Ovary (tissue), 9 donors: ENCODE data around the gene YY1. TPM values are rescaled to one million over a fixed set of nuclear protein-coding genes. Genes with fewer than 3 reads are reported as not detected.

Experiments used
- DNase-seq, 5 donors: peaks; one replicate each; pipeline ENCODE4 v3.0.0-alpha.2; 2019 to 2020
- H3K27ac ChIP-seq, 2 donors: fragments of 200-600 bp; one replicate each; pipeline versions ENCODE4 v1.5.1 to v1.8.0; 2019 to 2022
- H3K27me3 ChIP-seq: fragments of 200-600 bp; one replicate; pipeline ENCODE4 v1.8.0; 2022
- H3K36me3 ChIP-seq: fragments of 200-600 bp; sonication (generic); one replicate; pipeline ENCODE4 v1.5.1; 2019
- H3K4me1 ChIP-seq: one replicate; pipeline ENCODE4 v1.8.1; 2013; ENCODE audit warnings: mild to moderate bottlenecking, moderate library complexity; ENCODE audit not compliant: insufficient read depth
- H3K4me3 ChIP-seq: fragments of 200-600 bp; sonication (generic); one replicate; pipeline ENCODE4 v1.5.1; 2017
- H3K9me3 ChIP-seq, 2 donors: fragments of 200-600 bp in 1 of 2; sonication (generic) in 1 of 2; one replicate each; pipeline versions ENCODE4 v1.5.1 to v1.8.1; 2013 to 2019; ENCODE audit warnings: mild to moderate bottlenecking in 1 of 2, moderate library complexity in 1 of 2
- EP300 ChIP-seq: sonication (generic); formaldehyde crosslinking; IDR thresholded peaks from one replicate; pipeline ENCODE4 v1.6.1; 2017; ENCODE audit warnings: antibody characterized with exemption
- POLR2A ChIP-seq: fragments of 450-650 bp; IDR thresholded peaks from one replicate; pipeline ENCODE4 v1.6.1; 2017; ENCODE audit warnings: antibody characterized with exemption, mild to moderate bottlenecking, moderate library complexity
- WGBS, 3 donors: extraction: QIAGEN DNeasy Blood & Tissue Kit in 1 of 3; methylation state at CpG; one replicate each; pipeline versions ENCODE4 v1.1.5 to v1.1.7; 2013 to 2017; 5-methylcytosine and 5-hydroxymethylcytosine counted together
- intact Hi-C, 4 donors: fragments of 100-400 bp; cut with DNase I; formaldehyde crosslinking; loops; one replicate each; pipeline versions ENCODE4 v1.11.0 to v1.15.1; 2022 to 2023
- polyA plus RNA-seq, 2 donors: library from polyadenylated mRNA; stranded (reverse); fragments of 200-250 nt in 1 of 2; fragments of 350-450 nt in 1 of 2; fragmentation: Illumina TruSeq in 1 of 2; extraction: RNeasy Lipid Tissue Mini Kit (QIAGEN cat#74804) in 1 of 2; gene quantifications; one replicate each; pipeline ENCODE4 v1.2.3, GENCODE V29; 2013 to 2014
- total RNA-seq, 7 donors: library from RNA; depleted of rRNA in 2 of 7; stranded (reverse); fragments of >200 nt in 2 of 7; fragmentation: NEBNext Ultra II Directional in 3 of 7; extraction: Animal tissue kit (Norgen Biotek cat#: 25700) in 3 of 7; gene quantifications; one replicate each; pipeline versions ENCODE4 v1.1.0 to v1.2.4, GENCODE V29; 2016 to 2023
- TF ChIP-seq, protein P1 (sequence below), 3 donors: fragments of 450-650 bp in 2 of 3; fragments of 200-600 bp in 1 of 3; IDR thresholded peaks; one replicate each; pipeline versions ENCODE4 v1.5.1 to v1.8.0; 2016 to 2022; ENCODE audit warnings: antibody characterized with exemption in 3 of 3, mild to moderate bottlenecking in 1 of 3
- donor health status: DM: no; HTN: no; CAD: no; lungs with moderate emphysema.
- donor health status: DM: no; HTN: no; CAD: no.
- donor health status: Bipolar disorder and iron deficiency.
- donor health status: DM: yes; HTN: yes; CAD: no.
- donor health status: DM: no; HTN: no; CAD: no.
- donor health status: DM: yes; HTN: yes; CAD: no.

The YY1 gene
- total and polyA plus RNA-seq, 9 donors, result 24.1 to 75.8 (median 58.1) TPM

DNA sequence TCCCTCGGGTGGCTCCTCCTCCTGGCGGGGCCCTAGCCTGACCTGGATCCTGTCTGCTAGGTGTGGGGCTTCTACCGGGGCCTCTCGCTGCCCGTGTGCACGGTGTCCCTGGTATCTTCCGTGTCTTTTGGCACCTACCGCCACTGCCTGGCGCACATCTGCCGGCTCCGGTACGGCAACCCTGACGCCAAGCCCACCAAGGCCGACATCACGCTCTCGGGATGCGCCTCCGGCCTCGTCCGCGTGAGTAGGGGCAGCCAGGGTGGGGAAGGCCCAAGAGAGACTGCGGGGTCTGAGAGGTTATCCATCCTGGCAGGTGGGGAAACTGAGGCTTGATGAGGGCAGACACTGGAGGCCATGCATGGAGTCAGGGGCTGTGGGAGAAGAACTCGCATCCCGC is 88.2 kb downstream of the YY1 start:
- TF ChIP-seq POLR2A, result no peak
- TF ChIP-seq, protein P1, sequence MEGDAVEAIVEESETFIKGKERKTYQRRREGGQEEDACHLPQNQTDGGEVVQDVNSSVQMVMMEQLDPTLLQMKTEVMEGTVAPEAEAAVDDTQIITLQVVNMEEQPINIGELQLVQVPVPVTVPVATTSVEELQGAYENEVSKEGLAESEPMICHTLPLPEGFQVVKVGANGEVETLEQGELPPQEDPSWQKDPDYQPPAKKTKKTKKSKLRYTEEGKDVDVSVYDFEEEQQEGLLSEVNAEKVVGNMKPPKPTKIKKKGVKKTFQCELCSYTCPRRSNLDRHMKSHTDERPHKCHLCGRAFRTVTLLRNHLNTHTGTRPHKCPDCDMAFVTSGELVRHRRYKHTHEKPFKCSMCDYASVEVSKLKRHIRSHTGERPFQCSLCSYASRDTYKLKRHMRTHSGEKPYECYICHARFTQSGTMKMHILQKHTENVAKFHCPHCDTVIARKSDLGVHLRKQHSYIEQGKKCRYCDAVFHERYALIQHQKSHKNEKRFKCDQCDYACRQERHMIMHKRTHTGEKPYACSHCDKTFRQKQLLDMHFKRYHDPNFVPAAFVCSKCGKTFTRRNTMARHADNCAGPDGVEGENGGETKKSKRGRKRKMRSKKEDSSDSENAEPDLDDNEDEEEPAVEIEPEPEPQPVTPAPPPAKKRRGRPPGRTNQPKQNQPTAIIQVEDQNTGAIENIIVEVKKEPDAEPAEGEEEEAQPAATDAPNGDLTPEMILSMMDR (IDR thresholded peaks at IDR 0.05), result no peak
- no peak for TF ChIP-seq EP300
- peaks cover 4% of the 10 kb centered on the region for H3K4me1 ChIP-seq
- H3K4me3 ChIP-seq, result no peak overlapping the region
- H3K27ac ChIP-seq, result no peak overlapping the region
- intact Hi-C loops, result no loop called here
- no peaks in the 10 kb centered on the region for H3K27me3 ChIP-seq
- H3K9me3 ChIP-seq, result no peaks in the 10 kb centered on the region
- DNase-seq, result no peak
- H3K36me3 ChIP-seq, result no peaks in the 10 kb centered on the region
- WGBS, 3 donors, result 92 to 93% (median 93%) methylated on average over 24 of the region's 24 CpGs

DNA sequence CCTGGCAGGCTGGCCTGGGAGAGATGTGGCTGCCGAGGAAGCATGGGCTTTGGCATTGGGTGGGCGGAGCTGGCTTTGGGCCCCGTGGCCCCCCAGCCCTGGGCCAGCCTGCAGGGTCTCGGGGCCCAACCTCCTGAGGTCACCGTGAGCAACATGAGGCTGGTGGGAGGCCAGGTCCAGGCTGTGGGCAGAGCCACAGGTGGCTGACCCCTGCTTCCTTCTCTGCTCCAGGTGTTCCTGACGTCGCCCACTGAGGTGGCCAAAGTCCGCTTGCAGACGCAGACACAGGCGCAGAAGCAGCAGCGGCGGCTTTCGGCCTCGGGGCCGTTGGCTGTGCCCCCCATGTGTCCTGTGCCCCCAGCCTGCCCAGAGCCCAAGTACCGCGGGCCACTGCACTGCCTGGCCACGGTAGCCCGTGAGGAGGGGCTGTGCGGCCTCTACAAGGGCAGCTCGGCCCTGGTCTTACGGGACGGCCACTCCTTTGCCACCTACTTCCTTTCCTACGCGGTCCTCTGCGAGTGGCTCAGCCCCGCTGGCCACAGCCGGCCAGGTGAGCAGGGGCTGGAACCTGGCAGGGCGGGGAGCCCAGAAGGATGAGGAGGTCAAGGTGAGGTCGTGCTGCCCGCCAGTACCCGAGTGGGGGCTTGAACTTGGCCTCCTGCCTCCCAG is 89.7 kb downstream of the YY1 start:
- no peak for TF ChIP-seq POLR2A
- TF ChIP-seq EP300, result no peak
- TF ChIP-seq, protein P1 (IDR thresholded peaks at IDR 0.05), result no peak
- DNase-seq, result no peak
- 81 to 84% (median 84%) methylated on average over 32 of the region's 32 CpGs for WGBS, 3 donors

DNA sequence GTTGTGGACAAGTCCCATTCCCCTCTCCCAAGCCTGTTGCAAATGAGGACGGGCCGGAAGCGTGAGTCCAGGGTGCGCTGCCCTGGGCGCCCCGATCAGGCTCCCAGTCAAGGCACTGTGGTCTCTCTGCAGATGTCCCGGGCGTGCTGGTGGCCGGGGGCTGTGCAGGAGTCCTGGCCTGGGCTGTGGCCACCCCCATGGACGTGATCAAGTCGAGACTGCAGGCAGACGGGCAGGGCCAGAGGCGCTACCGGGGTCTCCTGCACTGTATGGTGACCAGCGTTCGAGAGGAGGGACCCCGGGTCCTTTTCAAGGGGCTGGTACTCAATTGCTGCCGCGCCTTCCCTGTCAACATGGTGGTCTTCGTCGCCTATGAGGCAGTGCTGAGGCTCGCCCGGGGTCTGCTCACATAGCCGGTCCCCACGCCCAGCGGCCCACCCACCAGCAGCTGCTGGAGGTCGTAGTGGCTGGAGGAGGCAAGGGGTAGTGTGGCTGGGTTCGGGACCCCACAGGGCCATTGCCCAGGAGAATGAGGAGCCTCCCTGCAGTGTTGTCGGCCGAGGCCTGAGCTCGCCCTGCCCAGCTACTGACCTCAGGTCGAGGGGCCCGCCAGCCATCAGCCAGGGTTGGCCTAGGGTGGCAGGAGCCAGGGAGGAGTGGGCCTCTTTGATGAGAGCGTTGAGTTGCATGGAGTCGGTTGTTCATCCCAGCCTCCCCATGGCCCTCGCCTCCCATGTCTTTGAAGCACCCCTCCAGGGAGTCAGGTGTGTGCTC is 90.5 kb downstream of the YY1 start:
- H3K4me1 ChIP-seq, result peaks cover 4% of the 10 kb centered on the region
- H3K27me3 ChIP-seq, result no peaks in the 10 kb centered on the region
- no peak overlapping the region for H3K4me3 ChIP-seq
- TF ChIP-seq, protein P1 (IDR thresholded peaks at IDR 0.05), result no peak
- TF ChIP-seq POLR2A (no peak), EP300 (no peak)
- no peak for DNase-seq
- WGBS, 3 donors, result 84 to 90% (median 85%) methylated on average over 26 to 36 of the region's 36 CpGs
- H3K27ac ChIP-seq, result no peak overlapping the region
- intact Hi-C loops, result no loop called here
- H3K9me3 ChIP-seq, result no peaks in the 10 kb centered on the region
- no peaks in the 10 kb centered on the region for H3K36me3 ChIP-seq

More for the DNA sequence above, 89.7 kb downstream of the YY1 start:
- Histone ChIP-seq H3K27ac (no peak overlapping the region), H3K36me3 (no peaks in the 10 kb centered on the region), H3K27me3 (no peaks in the 10 kb centered on the region), H3K4me3 (no peak overlapping the region), H3K4me1 (peaks cover 4% of the 10 kb centered on the region), H3K9me3 (no peaks in the 10 kb centered on the region)
- intact Hi-C loops, result no loop called here

DNA sequence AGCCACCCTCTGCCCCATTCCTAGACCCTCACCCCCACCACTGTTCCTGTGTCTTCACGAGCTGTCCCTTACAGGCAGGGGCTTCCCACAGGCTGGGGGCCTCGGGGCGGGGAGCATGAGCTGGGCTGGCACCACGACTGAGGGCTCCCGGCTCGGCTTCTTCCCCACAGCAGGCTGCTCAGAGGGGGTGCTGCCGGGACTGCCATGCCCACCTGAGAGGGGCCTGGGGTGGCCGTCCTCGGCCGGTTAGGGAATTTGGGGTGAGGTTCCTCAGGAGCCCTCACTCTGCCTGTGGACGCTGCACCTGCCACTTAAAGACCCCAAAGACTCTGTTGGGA is 91.0 kb downstream of the YY1 start:
- TF ChIP-seq EP300, result no peak
- TF ChIP-seq, protein P1 (IDR thresholded peaks at IDR 0.05), result no peak
- TF ChIP-seq POLR2A, result no peak
- Histone ChIP-seq H3K4me3 (no peak overlapping the region), H3K9me3 (no peaks in the 10 kb centered on the region), H3K4me1 (peaks cover 4% of the 10 kb centered on the region), H3K27me3 (no peaks in the 10 kb centered on the region), H3K36me3 (no peaks in the 10 kb centered on the region), H3K27ac (no peak overlapping the region)
- intact Hi-C loops, result no loop called here
- WGBS, 3 donors, result 58 to 88% (median 74%) methylated on average over 3 to 11 of the region's 11 CpGs
- DNase-seq, result no peak
